Measurements from ENCODE around the gene BTBD1. TPM values are rescaled to one million over a fixed set of nuclear protein-coding genes. Genes with fewer than 3 reads are reported as not detected.

Gene BTBD1
- total RNA-seq (2014; rRNA removed; shearing (Covaris generic)), result 71.8 and 86.6 TPM in 2 replicates

DNA sequence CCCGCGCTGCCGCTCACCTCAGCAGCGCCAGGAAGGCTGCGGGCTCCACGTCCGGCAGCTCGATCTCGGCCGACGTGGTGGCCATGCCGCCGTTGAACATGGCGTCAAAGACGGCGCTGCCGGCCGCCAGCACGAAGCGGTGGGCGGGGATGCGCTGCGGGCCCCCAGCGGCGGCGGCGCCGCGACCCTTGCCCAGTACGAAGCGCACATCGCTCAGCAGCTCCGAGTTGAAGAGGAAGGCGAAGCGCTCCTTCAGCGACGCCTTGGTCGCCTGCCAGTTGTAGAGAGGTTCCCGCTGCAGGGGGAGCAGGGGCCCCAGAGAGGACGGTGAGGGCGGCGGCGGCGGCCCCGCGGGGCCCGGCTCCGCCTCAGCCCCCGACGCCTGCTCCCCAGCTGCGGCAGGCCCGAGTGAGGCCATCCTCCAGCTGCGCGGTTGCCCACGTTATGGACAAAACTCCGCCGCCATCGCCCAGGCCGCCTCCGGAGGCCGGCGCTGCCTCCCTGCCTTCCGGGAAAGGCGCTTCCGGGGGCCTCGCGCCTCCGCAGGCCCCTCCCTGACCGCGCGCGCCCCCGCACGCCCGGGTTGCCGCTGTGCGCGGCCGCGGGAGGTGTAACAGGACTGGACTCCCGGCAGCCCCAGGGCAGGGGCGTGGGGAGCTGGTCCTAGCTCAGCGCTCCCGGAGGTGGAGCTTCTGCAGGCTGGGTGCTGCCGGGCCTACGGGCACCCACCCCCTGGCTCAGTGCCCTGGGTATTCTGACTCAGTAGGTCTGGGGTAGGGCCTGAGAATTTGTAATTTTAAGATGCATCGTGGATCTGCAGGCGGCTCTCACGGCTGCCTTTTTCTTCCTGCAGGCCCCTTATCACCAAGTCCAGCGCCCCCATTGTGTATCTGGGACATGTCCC lies at the start of gene BTBD1:
TSS of gene BTBD1 (minus strand) at position 519 of the 904 bp plus-strand sequence. CDS start at position 418, 101 bp downstream.
- Histone ChIP-seq H3K4me3 (ENCODE audit: insufficient read depth, low read depth, low read length) (peak within 1 kb of the TSS; percentile 83), H3K27me3 (ENCODE audit: control insufficient read depth, insufficient read depth, low read length) (no peaks in the 10 kb centered on the region), H3K36me3 (replicated peaks; ENCODE audit: control insufficient read depth, insufficient read depth, low read length) (peaks cover 4% of the 10 kb centered on the region)
- DNase-seq, result peak; percentile 94

- DNase-seq, result no peak
- Histone ChIP-seq H3K27me3 (ENCODE audit: control insufficient read depth, insufficient read depth, low read length) (no peaks in the 10 kb centered on the region), H3K36me3 (replicated peaks; ENCODE audit: control insufficient read depth, insufficient read depth, low read length) (no peaks in the 10 kb centered on the region; the same call in 1 of the 2 replicates), H3K4me3 (ENCODE audit: insufficient read depth, low read depth, low read length) (no peak overlapping the region)
Observed at GRCh38 chr15:83115831-83116565, 48.9 kb upstream of the BTBD1 start.

DNA sequence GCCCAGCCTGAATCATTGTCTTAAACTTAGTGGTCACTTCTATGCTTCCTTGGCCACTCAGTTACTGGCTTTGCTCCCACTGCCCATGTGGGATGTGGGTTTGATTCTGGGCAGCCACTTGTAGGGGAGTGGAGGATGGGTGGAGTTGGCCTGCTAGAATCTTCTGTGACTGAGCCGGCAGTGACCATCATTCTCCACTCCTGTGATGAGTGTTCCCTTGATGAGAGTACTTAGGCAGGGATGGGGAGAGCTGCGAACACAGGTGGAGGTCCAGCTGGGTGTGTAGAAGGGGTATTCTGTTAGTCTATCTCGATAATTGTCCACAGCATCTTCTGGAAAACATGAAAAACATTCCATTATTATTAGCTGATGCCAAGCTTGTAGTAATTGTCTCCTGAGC lies 48.4 kb upstream of the BTBD1 start:
- Histone ChIP-seq H3K27me3 (ENCODE audit: control insufficient read depth, insufficient read depth, low read length) (no peaks in the 10 kb centered on the region), H3K4me3 (ENCODE audit: insufficient read depth, low read depth, low read length) (no peak overlapping the region)

DNA sequence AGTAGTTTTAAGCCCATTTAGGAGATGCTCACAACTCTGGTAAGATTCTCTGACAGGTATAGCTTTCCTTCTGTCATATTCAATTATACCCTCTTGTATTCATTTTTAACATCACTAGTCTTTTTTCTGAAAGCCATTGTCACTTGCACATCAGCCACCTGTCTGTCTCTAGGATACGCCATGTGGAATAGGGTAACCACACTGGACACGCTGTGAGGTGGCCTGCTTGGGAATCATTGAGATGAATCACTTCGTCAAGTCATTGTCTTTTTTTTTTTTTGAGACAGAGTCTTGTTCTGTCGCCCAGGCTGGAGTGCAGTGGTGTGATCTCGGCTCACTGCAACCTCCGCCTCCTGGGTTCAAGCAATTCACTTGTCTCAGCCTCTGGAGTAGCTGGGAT lies 47.8 kb upstream of the BTBD1 start:
- no peak for DNase-seq
- Histone ChIP-seq H3K4me3 (ENCODE audit: insufficient read depth, low read depth, low read length) (no peak overlapping the region), H3K27me3 (ENCODE audit: control insufficient read depth, insufficient read depth, low read length) (no peaks in the 10 kb centered on the region), H3K36me3 (replicated peaks; ENCODE audit: control insufficient read depth, insufficient read depth, low read length) (no peaks in the 10 kb centered on the region; the same call in 1 of the 2 replicates)

More for the DNA sequence above, 48.4 kb upstream of the BTBD1 start:
- no peaks in the 10 kb centered on the region; the same call in 1 of the 2 replicates for H3K36me3 ChIP-seq (replicated peaks; ENCODE audit: control insufficient read depth, insufficient read depth, low read length)
- no peak for DNase-seq

DNA sequence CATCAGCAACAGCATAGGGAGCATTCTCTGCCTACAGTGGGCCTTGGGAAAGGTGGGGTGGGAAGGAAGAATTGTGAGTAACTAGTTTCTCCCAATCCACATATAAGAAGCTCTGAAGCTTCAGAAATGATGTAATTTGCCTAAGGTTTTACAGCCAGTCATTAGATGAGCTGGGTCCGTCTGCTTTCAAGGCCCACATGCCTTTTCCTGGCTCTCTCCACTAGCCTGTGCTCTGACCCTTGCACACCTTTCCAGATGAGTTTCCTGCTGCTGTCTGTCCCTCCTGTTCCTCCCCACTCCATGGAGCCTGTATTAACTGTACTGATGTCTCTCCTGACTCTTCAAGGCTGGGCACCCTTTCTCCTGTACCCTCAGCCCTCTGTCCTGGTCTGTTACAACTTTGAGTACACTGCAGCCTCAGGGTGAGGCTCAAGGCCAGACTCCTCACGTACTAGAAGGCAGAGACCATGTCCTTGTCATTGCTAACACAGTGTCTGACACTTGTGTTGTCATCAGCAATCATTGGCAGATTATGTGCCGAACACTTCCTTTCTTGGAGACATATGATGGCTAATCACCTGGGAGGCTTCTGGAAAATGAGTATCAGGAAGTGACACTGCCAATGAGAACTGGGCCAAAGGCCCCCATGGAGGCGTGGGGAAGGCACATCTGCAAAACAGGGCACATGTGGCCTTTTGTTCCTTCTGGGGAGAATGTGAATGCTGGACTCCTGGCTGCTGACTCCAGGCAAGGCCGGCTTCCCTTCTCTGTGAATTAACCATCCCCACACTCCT lies 47.0 kb upstream of the BTBD1 start:
- Histone ChIP-seq H3K36me3 (replicated peaks; ENCODE audit: control insufficient read depth, insufficient read depth, low read length) (no peaks in the 10 kb centered on the region; the same call in 1 of the 2 replicates), H3K27me3 (ENCODE audit: control insufficient read depth, insufficient read depth, low read length) (peaks cover 2% of the 10 kb centered on the region; the same call in 1 of the 2 replicates), H3K4me3 (ENCODE audit: insufficient read depth, low read depth, low read length) (no peak overlapping the region)
- DNase-seq, result no peak

DNA sequence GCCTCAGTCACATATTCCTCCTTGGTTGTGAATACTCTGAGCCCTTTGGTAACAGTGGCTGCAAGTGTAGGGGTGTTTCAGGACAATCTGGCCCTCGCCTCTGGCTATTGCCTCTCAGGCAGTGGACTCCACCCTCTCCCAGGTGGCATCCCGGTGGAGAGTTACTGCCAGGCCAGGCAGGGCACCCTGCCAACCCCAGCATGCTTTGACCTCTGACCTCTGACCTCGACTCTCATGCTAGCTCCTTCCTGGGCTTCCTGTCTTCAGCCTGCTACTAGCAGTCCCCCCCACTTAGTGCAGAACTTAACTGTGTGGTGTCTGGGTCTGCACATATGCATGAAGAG lies 45.9 kb upstream of the BTBD1 start:
- Histone ChIP-seq H3K4me3 (ENCODE audit: insufficient read depth, low read depth, low read length) (no peak overlapping the region), H3K36me3 (replicated peaks; ENCODE audit: control insufficient read depth, insufficient read depth, low read length) (no peaks in the 10 kb centered on the region; the same call in 1 of the 2 replicates), H3K27me3 (ENCODE audit: control insufficient read depth, insufficient read depth, low read length) (peaks cover 9% of the 10 kb centered on the region)
- DNase-seq, result no peak

- no peak for DNase-seq
- Histone ChIP-seq H3K27me3 (ENCODE audit: control insufficient read depth, insufficient read depth, low read length) (peaks cover 14% of the 10 kb centered on the region), H3K4me3 (ENCODE audit: insufficient read depth, low read depth, low read length) (no peak overlapping the region), H3K36me3 (replicated peaks; ENCODE audit: control insufficient read depth, insufficient read depth, low read length) (no peaks in the 10 kb centered on the region; the same call in 1 of the 2 replicates)
Observed at GRCh38 chr15:83112233-83112955, 45.3 kb upstream of the BTBD1 start.

DNA sequence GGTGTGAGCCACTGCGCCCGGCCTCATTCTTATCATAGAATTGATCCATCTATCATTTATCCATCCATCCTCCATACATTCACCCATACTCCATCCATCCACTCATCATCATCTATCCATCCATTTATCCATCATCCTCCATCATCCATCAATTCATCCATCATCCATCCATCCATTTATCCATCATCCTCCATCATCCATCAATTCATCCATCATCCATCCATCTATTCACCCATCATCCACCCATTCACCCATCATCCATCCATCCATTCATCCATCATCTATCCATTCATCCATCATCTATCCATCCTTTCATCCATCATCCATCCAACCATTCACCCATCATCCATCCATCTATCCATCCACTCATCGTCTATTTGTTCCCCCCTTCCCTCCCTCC lies 44.1 kb upstream of the BTBD1 start:
- Histone ChIP-seq H3K27me3 (ENCODE audit: control insufficient read depth, insufficient read depth, low read length) (peaks cover 23% of the 10 kb centered on the region), H3K36me3 (replicated peaks; ENCODE audit: control insufficient read depth, insufficient read depth, low read length) (no peaks in the 10 kb centered on the region; the same call in 1 of the 2 replicates), H3K4me3 (ENCODE audit: insufficient read depth, low read depth, low read length) (no peak overlapping the region)
- no peak for DNase-seq

DNA sequence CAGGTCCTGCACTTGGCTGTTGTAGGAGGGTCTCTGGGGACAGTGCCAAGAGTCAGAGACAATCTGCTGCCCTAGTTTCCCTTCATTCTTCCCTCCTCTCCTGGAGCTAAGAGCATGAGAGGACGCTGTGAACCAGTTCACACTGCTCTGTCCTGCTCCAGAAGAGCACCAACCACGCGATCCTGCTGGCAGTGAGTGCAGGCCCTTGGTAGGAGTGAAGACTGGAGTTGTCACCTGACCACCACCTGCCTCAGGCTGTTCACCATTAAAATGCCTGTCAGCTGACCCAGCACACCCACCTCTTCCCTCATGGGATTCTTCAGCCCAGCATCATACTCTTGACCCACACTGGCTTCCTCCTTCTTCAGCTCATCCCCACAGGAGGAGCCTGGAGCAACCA lies 43.3 kb upstream of the BTBD1 start:
- Histone ChIP-seq H3K27me3 (ENCODE audit: control insufficient read depth, insufficient read depth, low read length) (peaks cover 23% of the 10 kb centered on the region), H3K36me3 (replicated peaks; ENCODE audit: control insufficient read depth, insufficient read depth, low read length) (no peaks in the 10 kb centered on the region; the same call in 1 of the 2 replicates), H3K4me3 (ENCODE audit: insufficient read depth, low read depth, low read length) (no peak overlapping the region)
- no peak for DNase-seq

DNA sequence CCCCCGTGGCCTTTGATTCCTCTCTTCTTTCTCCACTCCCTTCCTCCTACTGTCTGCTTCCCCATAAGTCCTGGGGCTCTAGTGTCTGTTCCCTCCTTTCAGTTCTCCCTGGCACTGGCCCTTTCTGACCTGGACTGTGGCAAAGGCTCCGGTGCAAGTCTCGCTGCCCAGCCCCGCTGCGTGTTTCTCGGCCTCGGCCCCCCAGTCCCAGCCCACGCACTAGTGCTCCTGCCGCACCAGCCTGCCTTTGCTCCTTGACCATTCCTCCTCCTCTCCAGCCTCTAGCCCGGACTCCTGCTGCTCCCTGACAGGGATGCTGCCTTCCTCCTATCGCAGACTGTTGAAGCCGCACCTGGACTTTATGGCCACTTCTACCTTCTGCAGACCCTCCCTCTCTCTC lies 42.5 kb upstream of the BTBD1 start:
- Histone ChIP-seq H3K36me3 (replicated peaks; ENCODE audit: control insufficient read depth, insufficient read depth, low read length) (no peaks in the 10 kb centered on the region; the same call in 1 of the 2 replicates), H3K27me3 (ENCODE audit: control insufficient read depth, insufficient read depth, low read length) (peaks cover 23% of the 10 kb centered on the region), H3K4me3 (ENCODE audit: insufficient read depth, low read depth, low read length) (no peak overlapping the region)
- peak; percentile 39 for DNase-seq

GRCh38 chr15:83108266-83109219 lies 41.5 kb upstream of the BTBD1 start:
- peak; percentile 56 for DNase-seq
- Histone ChIP-seq H3K4me3 (ENCODE audit: insufficient read depth, low read depth, low read length) (peak overlapping the region; percentile 60; the same call in 1 of the 2 replicates), H3K36me3 (replicated peaks; ENCODE audit: control insufficient read depth, insufficient read depth, low read length) (no peaks in the 10 kb centered on the region), H3K27me3 (ENCODE audit: control insufficient read depth, insufficient read depth, low read length) (peaks cover 23% of the 10 kb centered on the region)

DNA sequence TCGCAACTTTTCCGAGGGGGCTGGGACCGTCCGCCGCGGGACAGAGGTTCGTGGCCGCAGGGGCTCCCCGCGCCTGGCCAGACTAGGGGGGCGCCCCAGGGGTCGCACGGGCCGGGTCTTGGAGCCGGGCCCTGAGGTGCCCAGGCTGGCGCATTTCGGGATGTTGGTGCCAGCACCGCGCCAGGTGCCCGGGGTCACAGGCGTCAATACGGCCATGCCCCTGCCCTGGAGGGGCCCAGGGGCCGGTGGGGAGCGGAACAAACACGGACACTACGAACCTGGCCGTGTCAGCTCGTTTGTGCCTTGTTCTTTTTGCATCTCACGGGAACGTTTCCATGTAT lies 40.8 kb upstream of the BTBD1 start:
- no peak for DNase-seq
- peaks cover 23% of the 10 kb centered on the region for H3K27me3 ChIP-seq (ENCODE audit: control insufficient read depth, insufficient read depth, low read length)
- H3K4me3 ChIP-seq (ENCODE audit: insufficient read depth, low read depth, low read length), result peak overlapping the region; percentile 60
- H3K36me3 ChIP-seq (replicated peaks; ENCODE audit: control insufficient read depth, insufficient read depth, low read length), result no peaks in the 10 kb centered on the region

Measured in H7 (cell line).